GM19463 (cell line): ENCODE results near the gene TLE1.

ENCODE experiments used
- ATAC-seq: cut with Tn5 transposase; IDR thresholded peaks from one replicate; pipeline ENCODE4 v1.9.1; 2021; ENCODE audit warnings: mild to moderate bottlenecking, moderate library complexity; ENCODE audit not compliant: unreplicated experiment

TLE1 gene

GRCh38 chr9:81686614-81687520 lies 2.5 kb downstream of the TLE1 start:
- no peak for ATAC-seq

GRCh38 chr9:81685763-81686613 lies 3.4 kb downstream of the TLE1 start:
- no peak for ATAC-seq

GRCh38 chr9:81684635-81685034 lies 4.7 kb downstream of the TLE1 start:
- ATAC-seq = no peak

- ATAC-seq = no peak
Measured at GRCh38 chr9:81683704-81684103, 5.6 kb downstream of the TLE1 start.

- ATAC-seq = no peak
Measured at GRCh38 chr9:81683238-81683637, 6.1 kb downstream of the TLE1 start.

- ATAC-seq = no peak
Measured at GRCh38 chr9:81682797-81683196, 6.5 kb downstream of the TLE1 start.

- ATAC-seq = no peak
Measured at GRCh38 chr9:81682177-81682576, 7.2 kb downstream of the TLE1 start.

- no peak for ATAC-seq
Measured at GRCh38 chr9:81680506-81680905, 8.8 kb downstream of the TLE1 start.

- no peak for ATAC-seq
Measured at GRCh38 chr9:81680006-81680405, 9.3 kb downstream of the TLE1 start.

- ATAC-seq = no peak
Measured at GRCh38 chr9:81678088-81678487, 11.3 kb downstream of the TLE1 start.

GRCh38 chr9:81676395-81676794 lies 13.0 kb downstream of the TLE1 start:
- ATAC-seq = no peak

GRCh38 chr9:81673310-81673709 lies 16.0 kb downstream of the TLE1 start:
- no peak for ATAC-seq

- ATAC-seq = no peak
Measured at GRCh38 chr9:81671880-81672280, 17.5 kb downstream of the TLE1 start.

- no peak for ATAC-seq
Measured at GRCh38 chr9:81669866-81670265, 19.5 kb downstream of the TLE1 start.

GRCh38 chr9:81669041-81669651 lies 20.2 kb downstream of the TLE1 start:
- ATAC-seq = no peak

- ATAC-seq = no peak
Measured at GRCh38 chr9:81666123-81666522, 23.2 kb downstream of the TLE1 start.

GRCh38 chr9:81665322-81665871 lies 23.9 kb downstream of the TLE1 start:
- no peak for ATAC-seq

- ATAC-seq = no peak
Measured at GRCh38 chr9:81664638-81665222, 24.6 kb downstream of the TLE1 start.

- no peak for ATAC-seq
Measured at GRCh38 chr9:81661339-81661738, 28.0 kb downstream of the TLE1 start.

- ATAC-seq = no peak
Measured at GRCh38 chr9:81656871-81657337, 32.4 kb downstream of the TLE1 start.

GRCh38 chr9:81656004-81656403 lies 33.3 kb downstream of the TLE1 start:
- peak; percentile 74 for ATAC-seq
